ENCODE results near the gene STAT5A. TPM values are rescaled to one million over a fixed set of nuclear protein-coding genes. Genes with fewer than 3 reads are reported as not detected.

The STAT5A gene
- total and polyA plus RNA-seq, 9 of the 15 experiments (the other 6 are each of a cell fraction or from before 2014, with no cell fraction given), result 79.9 to 415 (median 196) TPM

- TF ChIP-seq ZBTB5 (IDR thresholded peaks at IDR 0.05), result no peak
- no peak for TF ChIP-seq ZNF717 (CRISPR knock-in tag; IDR thresholded peaks at IDR 0.05)
- no peak for TF ChIP-seq ZNF263 (CRISPR knock-in tag; IDR thresholded peaks at IDR 0.05; ENCODE audit: borderline replicate concordance)
- no peak for TF ChIP-seq UBTF (IDR thresholded peaks at IDR 0.05; ENCODE audit: borderline replicate concordance in 1 of 2, low read depth in 2 of 2, low read length in 2 of 2)
- TF ChIP-seq CHAMP1 (IDR thresholded peaks at IDR 0.05), result no peak; the same call in 1 of the 2 replicates
- no peak for TF ChIP-seq RBM17 (IDR thresholded peaks at IDR 0.05; ENCODE audit: borderline replicate concordance, low read depth, low read length)
- TF ChIP-seq GMEB1 (CRISPR knock-in tag; IDR thresholded peaks at IDR 0.05), result no peak
- no peak for TF ChIP-seq RERE (CRISPR knock-in tag; IDR thresholded peaks at IDR 0.05; ENCODE audit: borderline replicate concordance)
- TF ChIP-seq POLR2H (tag; IDR thresholded peaks at IDR 0.05; ENCODE audit: low read depth), result peak; percentile 64; the same call in 1 of the 2 replicates
- TF ChIP-seq NCOA6 (IDR thresholded peaks at IDR 0.05), result no peak
Observed at GRCh38 chr17:42266918-42267766, 21.2 kb upstream of the STAT5A start (continued).

All from K562 (cell line).